Stimulated activated CD4-positive, alpha-beta T cell treated with anti-CD3 and anti-CD28 coated beads, Interleukin-4, amount 100 ng/mL, for 1 hour (primary cell): ENCODE data around the gene LNPK.
"Not testable (repeated sequence)": the region's sequence is repeated elsewhere in the genome, so short reads cannot be mapped to it uniquely, and the experiment has no call there.

Experiments used
- DNase-seq: peaks from one replicate; pipeline ENCODE4 v3.0.0-alpha.2; 2020

The LNPK gene

DNA sequence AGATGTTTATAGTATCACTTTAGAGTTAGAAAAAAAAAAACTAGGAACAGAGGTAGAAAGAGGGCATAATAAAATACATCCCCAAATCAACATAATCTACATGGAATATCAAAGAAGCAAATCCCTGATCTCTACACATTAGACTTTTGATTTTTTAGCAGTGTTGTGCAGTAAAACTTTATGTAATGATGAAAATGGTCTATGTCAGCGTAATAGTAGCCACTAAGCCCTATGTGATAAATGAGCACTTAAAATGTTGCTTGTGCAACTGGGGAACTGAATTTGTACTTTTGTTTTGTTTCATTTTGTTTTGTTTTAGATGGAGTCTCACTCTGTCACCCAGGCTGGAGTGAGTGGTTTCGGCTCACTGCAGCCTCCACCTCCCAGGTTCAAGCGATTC is 36.3 kb downstream of the LNPK start:
- no peak for DNase-seq

DNA sequence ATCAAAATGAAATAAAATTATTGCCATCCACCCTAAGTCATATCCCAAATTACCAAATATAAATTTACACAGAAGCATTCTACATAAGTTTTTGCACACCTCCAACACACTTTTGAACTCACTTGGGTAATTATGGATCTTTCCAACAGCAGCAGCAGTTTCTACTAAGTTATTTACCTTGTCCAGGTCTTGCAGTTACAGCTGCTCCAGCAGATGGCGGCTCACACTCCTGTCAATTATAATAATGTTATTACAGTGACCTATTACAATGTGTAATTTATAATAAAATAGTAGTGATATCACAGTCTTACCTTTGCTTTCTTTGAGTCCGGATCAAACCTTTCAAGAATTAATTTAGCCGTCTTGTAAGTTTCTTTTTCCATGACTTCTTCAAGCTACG is 37.9 kb downstream of the LNPK start:
- DNase-seq = no peak

DNA sequence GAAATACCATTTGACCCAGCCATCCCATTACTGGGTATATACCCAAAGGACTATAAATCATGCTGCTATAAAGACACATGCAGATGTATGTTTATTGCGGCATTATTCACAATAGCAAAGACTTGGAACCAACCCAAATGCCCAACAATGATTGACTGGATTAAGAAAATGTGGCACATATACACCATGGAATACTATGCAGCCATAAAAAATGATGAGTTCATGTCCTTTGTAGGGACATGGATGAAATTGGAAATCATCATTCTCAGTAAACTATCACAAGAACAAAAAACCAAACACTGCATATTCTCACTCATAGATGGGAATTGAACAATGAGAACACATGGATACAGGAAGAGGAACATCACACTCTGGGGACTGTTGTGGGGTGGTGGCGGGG is 38.9 kb downstream of the LNPK start:
- not testable (repeated sequence) for DNase-seq

DNA sequence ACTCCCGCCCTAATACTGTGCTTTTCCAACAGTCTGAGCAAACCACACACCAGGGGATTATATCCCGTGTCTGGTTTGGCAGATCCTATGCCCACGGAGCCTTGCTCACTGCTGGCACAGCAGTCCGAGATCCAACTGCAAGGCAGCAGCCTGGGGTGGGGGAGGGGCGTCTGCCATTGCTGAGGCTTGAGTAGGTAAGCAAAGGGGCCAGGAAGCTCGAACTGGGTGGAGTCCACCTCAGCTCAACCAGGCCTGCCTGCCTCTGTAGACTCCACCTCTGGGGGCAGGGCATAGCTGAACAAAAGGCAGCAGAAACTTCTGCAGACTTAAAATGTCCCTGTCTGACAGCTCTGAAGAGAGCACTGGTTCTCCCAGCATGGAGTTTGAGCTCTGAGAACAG is 44.2 kb downstream of the LNPK start:
- DNase-seq = no peak

DNA sequence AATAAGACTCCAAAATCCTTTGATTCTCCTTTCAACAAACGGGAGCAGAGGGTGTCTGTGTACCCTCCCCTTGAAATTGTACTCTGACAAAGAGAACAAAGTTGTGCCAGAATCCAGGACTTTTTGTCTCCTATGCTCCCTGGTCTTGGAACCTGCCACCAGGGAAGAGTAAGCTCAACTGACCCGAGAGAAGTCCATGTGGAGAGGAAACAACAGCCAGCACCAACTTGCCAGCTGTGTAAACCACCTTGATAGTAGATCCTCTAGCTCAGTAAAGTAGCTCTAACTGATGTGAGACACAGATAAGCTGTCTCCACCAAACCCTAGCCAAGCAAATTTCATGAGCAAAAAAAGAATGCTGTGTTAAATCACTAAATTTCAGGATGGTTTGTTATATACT is 46.9 kb downstream of the LNPK start:
- no peak for DNase-seq

DNA sequence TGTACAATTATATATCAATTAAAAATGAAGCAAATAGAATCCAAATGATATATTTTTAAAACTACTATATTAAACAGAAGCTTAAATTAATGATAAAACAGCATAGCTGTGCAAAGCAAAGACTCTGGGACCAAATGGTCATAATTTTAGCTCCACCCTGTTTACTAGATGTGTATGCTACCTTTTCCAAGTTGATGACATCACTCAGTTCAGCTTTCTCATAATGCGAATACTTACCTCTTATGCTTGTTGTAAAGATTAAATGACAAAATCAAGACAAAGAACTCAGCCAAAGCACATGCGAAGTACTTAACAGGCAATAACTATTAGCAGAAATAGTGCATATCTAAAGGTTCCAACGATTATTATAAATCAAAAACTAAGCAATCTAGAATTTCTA is 51.6 kb downstream of the LNPK start:
- no peak for DNase-seq

DNA sequence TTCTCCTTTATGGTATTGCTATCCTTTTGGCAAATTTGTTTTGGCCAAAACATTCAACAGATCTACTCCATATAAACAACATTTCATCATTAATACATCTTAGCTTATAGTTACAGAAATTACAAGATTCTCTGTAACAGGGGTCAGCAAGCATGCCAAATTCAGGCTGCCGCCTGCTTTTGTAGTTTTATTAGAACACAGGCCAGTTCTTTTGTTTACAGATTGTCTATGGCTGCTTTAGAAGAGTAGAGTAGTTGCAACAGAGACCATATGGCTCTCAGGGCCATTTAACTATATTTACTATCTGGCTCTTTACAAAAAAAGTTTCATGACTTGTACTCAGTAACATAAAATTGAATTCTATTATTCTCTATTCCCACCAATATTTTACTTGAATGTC is 53.9 kb downstream of the LNPK start:
- DNase-seq = no peak

DNA sequence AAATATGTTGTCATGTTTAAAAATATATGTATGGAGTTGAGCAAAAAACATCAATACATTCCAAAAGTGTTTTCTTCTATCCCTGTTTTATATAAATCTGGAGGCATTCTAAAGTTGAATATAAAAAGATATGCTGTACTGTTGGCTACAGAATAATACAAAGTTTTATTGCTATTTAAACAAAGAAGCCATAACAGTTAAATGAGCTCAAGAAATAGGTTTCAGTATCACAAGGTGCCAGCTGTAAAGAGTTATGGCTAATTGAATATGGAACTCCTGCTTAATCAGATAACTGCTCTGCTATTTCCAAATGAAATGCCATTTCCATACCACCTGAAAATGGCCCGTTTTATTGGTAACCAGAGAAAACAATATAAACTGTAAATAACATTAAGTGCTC is 55.0 kb downstream of the LNPK start:
- DNase-seq = no peak

DNA sequence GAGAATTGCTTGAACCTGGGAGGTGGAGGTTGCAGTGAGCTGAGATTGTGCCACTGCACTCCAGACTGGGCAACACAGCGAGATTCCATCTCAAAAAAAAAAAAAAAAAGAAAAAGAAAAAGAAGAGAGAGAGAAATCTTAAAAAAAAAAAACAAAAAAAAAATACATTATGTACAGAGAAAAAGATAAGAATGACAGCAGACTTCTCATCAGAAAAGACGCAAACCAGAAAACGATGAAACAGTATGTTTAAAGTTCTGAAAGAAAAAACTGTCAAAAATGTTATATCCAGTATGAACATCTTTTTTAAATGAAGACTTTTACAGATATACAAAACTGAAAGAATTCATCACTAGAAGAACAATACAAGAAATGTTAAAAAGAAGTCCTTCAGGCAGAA is 60.4 kb downstream of the LNPK start:
- DNase-seq = no peak

DNA sequence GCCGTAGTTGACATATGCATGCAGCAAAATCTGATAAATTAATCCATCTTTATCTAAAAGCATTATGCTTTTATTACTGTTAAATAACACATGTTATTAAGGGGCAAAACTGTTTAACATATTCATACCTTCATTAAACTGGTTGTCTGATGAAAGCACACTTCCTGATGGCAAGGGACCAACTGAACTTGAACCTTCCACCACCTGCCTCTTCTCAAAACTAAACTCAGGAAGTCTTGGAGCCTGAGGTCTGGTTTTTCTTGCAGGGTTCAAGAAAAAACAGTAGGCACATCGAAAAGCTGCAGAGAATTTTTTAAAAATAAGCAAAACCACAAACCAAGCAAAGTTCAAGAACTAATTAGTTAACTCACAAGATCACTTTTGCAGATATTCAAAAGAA is 64.9 kb downstream of the LNPK start:
- no peak for DNase-seq

DNA sequence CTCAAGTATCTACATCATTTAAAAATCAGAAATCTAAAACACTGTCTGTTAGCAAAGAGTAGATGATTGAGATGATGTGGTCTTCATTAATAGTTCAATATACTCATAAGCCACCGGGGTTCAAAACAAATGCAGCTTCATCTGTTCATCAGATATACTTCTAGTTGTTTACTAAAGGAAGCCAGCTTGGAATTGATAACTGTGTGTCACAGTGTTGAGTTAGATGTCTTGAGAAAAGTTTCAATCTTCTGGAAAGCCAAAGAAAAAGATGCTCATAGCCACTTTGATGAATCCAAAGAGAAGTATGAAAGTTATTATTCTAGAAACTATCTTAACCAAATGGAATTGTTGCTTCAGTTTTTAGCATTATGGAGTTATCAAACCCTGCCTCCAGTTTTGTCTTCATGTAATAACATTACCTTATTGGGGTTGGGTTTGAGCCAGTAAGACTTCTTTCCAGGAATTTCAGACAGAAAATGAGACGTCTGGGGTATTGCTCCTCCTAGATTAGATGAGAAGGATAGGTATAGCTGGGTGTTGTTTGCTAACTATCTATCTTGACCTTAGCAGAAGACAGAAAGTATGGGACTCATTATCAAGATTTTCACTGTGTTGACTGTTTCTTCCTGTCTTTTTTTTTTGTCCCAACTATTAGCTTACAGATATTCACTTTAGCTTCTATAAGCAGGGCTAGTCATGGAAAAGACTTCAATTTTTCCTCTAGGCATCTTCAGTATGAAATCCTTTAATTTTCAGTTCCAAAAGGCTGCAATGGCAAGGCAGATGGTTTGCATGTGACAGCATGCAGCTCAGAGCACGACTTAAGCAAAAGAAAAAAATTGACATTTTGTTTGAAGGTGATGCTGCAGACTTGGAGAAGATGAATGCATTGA is 66.5 kb downstream of the LNPK start:
- no peak for DNase-seq

DNA sequence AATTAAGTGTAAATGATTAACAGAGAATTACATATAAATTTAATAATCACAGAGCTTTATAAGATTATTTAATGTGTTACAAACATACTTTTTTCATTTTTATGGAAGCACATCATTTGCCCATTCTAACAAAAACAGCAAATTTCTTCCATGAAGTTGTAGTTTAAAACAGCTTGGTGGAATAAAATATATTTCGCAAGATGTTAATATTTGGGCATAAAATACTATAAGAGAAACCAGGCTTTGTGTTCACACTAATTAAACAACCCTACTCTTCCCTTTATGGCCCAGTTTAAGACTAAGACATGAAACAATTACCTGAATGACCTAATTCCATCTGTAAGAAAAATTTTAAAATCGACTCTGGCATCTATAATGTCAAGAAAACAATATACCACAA is 69.4 kb downstream of the LNPK start:
- no peak for DNase-seq

DNA sequence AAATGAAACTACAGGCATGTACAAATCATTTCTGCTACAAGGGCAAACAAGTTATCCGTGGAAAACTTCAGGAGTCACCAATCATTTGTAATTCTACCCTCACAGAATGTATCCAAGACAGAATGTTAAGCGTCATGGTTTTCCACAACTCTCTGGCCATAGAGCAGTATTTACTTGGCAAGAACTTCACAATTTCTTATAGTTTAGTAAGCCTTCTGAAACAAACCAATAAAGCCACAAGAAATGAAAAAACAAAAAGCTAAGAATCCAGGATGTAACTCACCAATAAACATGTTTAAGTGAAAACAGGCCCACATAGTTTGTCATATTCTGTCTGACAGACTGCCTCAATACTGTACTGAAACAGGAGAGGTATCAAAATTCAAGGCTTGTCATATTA is 70.3 kb downstream of the LNPK start:
- no peak for DNase-seq

DNA sequence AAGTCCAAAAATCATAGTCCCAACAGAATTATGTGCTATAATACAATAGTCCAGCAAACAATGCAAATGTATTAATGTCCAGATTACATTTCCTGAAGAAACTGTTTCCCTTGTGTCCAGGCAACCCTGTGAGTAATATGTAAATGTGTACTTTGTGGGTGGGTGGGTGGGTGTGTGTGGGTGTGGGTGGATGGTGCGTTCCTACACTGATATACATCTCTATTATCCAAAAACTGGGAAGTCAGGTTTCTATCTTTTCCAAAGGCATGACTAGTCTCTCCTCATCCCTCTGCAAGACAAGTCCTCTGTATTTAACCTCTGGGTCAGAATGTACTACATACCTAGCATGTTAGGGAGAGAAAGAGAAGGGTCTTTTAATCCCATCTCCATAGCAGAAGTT is 71.6 kb downstream of the LNPK start:
- DNase-seq = no peak

DNA sequence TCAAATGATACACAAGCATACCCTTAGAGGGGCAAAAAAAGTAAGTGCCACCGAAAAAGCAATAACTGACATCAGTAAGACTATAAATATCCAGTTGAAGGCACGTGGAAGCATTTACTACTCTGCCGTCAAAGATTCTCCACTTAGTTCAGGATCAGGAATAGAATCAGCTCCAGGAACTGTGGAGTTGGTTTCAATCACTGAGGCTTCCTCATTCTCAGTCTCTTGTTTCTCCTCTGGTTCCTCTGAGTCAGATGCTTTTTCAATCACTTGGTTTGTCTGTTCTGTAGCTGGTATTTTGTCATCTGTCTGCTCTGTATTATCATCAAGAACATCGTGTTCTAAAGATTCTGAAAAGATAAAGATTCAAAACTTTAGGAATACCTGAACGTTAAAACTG is 72.2 kb downstream of the LNPK start:
- no peak for DNase-seq

DNA sequence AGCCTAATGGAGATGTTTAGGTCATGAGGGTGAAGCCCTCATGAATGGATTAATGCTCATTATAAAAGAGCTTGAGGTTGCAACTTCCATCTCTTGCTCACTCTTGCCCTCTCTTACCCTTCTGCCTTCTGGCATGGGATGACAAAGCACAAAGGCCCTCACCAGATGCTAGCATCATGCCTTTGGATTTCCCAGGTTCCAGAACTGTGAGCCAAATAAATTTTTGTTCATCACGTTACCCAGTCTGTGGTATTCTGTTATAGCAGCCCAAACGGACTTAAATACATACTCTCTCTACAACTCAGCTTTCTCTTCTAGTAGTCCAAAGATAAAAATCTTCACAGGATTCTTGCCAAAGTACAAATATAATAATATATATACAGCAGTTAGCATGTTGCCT is 75.8 kb downstream of the LNPK start:
- DNase-seq = no peak

DNA sequence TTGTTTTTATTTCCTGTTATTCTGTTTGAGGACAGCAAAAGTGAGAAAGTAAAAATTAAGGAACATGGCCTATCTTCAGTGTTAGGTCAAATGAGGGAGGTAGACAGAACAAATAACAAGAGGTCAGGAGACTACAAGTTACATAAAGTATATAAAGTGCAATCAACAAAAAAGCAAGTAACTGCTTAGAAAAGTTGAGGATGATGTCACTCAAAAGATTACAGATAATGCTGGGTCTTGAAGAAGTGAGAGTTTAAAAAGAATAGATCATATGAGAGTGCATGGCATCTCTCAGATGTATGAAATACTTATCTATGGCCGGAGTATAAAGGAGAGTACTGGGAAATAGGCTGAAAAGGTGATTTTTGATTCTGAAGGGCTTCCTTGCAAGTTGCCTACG is 79.9 kb downstream of the LNPK start:
- DNase-seq = no peak

DNA sequence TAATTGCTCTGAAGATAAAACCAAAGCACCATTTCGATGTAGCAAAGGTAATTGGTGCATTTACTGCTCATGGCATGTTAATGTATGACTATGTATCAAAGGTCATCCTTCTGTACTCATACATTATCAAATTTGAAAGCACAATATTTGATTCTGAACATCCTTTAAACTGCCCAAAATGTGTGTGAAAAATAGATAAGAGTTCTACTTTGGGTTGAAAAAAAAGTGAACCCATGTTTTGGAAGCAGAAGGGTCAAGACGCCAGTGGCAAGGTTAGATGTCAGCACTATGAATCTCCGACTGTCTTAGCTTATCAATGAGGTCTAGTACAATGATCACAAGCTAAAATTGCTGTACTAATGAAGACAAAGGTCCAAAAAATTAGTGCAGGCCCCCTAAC is 83.1 kb downstream of the LNPK start:
- DNase-seq = no peak

DNA sequence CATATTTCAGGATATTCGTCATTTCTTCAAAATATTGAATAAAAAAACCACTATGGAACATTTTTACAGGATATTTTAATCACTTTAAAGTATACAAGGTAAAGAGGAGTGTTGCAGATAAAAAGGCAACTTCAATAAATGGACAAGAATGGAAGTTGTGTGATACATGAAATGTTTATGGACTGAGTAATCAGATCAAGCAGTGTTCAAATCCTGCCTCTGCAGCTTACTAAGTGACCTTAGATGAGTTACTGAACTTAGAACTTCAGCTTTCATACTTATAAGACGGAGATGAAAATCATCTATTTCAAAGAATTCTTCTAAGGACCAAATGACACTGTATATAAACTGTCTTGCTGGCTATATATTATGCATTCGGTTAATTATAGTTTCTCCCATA is 87.2 kb downstream of the LNPK start:
- DNase-seq = no peak

DNA sequence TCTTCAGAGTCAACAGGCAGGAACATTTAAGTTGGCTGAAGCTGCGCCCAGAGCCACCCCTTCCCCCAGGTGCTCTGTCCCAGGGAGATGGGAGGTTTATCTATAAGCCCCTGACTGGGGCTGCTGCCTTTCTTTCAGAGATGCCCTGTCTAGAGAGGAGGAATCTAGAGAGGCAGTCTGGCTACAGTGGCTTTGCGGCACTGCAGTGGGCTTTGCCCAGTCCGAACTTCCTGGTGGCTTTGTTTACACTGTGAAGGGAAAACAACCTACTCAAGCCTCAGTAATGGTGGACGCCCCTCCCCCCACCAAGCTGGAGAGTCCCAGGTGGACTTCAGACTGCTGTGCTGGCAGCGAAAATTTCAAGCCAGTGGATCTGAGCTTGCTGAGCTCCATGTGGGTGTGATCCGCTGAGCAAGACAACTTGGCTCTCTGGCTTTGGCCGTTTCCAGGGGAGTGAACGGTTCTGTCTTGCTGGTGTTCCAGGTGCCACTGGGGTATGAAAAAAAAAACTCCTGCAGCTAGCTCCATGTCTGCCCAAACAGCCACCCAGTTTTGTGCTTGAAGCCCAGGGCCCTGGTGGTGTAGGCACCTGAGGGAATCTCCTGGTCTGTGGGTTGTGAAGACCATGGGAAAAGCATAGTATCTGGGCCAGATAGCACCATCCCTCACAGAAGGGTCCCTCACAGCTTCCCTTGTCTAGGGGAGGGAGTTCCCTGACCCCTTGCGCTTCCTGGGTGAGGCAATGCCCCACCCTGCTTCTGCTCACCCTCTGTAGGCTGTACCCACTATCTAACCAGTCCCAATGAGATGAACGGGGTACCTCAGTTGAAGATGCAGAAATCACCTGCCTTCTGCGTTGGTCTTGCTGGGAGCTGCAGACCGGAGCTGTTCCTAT is 88.0 kb downstream of the LNPK start:
- DNase-seq = not testable (repeated sequence)

DNA sequence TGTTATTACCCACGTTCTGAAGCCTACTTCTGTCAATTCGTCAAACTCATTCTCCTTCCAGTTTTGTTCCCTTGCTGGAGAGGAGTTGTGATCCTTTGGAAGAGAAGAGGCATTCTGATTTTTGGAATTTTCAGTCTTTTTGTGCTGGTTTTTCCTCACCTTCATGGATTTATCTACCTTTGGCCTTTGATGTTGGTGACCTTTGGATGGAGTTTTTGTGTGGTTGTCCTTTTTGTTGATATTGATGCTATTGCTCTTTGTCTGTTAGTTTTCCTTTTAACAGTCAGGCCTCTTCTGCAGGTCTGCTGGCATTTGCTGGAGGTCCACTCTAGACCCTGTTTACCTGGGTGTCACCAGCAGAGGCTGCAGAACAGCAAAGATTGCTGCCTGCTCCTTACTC is 88.8 kb downstream of the LNPK start:
- not testable (repeated sequence) for DNase-seq

DNA sequence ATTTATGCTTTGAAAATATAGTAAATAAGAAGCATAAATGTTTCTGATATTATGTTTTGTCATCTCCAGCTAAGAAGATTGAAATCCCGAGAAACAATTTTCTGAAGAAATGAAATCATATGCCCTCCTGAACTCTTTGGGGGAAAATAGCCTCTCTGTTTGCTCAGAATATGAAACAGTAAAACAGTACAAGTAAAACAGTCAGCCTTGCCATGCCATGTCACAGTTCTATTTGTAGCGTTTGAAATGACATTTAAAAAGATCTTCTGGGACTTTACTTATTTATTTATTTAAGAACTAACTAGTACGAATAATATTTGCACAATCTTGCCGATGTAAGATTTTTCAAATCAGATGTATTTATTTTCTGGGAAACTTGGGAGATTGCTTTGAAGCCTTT is 98.0 kb downstream of the LNPK start:
- no peak for DNase-seq

DNA sequence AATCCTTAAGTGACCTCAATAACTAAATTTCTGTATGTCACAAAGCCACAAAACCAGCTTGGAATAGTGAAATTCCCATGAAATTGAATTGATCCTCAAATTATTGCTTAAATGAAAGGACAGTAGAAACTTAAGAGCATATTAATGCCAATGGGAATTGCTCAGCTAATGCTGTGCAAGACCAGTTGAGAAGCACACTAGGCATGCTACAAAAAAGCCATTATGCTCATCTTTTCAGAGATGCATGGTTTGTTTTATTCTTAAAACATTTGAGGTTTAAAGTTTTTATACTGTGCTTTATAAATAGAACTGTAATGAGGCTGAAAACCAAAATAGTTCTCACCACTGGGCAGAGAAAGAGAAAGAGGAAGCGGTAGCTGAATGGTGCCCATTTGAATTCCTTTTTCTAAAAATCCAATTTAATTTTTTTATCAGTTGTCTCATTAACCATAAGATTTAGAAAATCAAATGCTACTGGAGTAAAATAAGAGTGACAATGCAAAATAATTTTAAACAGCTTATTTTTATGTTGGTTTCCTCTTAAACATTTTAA is 98.6 kb downstream of the LNPK start:
- no peak for DNase-seq

DNA sequence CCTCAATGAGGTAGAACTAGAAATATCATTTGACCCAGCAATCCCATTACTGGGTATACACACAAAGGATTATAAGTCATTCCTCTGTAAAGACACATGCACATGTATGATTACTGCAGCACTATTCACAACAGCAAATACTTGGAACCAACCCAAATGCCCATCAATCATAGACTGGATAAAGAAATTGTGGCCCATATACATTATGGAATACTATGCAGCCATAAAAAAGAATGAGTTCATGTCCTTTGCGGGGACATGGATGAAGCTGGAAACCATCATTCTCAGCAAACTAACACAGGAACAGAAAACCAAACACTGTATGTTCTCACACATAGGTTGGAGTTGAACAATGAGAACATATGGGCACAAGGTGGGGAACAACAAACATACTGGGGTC is 106.1 kb downstream of the LNPK start:
- not testable (repeated sequence) for DNase-seq
